ENCODE results near the gene VSTM4. TPM values are rescaled to one million over a fixed set of nuclear protein-coding genes. Genes with fewer than 3 reads are reported as not detected.

VSTM4 gene
- total RNA-seq, 1 donor, result 4.7 TPM

- TF ChIP-seq CTCF (IDR thresholded peaks at IDR 0.05; ENCODE audit: insufficient read depth, low read depth, low read length), result no peak
- no peak overlapping the region for H3K4me3 ChIP-seq (ENCODE audit: low read depth, low read length)
- DNase-seq (ENCODE audit: low read depth), result no peak
Observed at GRCh38 chr10:49070701-49071100, 44.6 kb downstream of the VSTM4 start.

GRCh38 chr10:49068672-49069217 is 46.6 kb downstream of the VSTM4 start:
- TF ChIP-seq CTCF (IDR thresholded peaks at IDR 0.05; ENCODE audit: insufficient read depth, low read depth, low read length), result no peak

GRCh38 chr10:49068209-49068608 is 47.1 kb downstream of the VSTM4 start:
- DNase-seq (ENCODE audit: low read depth), result no peak
- no peak overlapping the region for H3K4me3 ChIP-seq (ENCODE audit: low read depth, low read length)
- TF ChIP-seq CTCF (IDR thresholded peaks at IDR 0.05; ENCODE audit: insufficient read depth, low read depth, low read length), result no peak

More at GRCh38 chr10:49068672-49069217, 46.6 kb downstream of the VSTM4 start:
- H3K4me3 ChIP-seq (ENCODE audit: low read depth, low read length), result no peak overlapping the region
- DNase-seq (ENCODE audit: low read depth), result no peak

GRCh38 chr10:49066944-49067730 is 48.2 kb downstream of the VSTM4 start:
- H3K4me3 ChIP-seq (ENCODE audit: low read depth, low read length), result no peak overlapping the region
- TF ChIP-seq CTCF (IDR thresholded peaks at IDR 0.05; ENCODE audit: insufficient read depth, low read depth, low read length), result no peak
- DNase-seq (ENCODE audit: low read depth), result no peak

- no peak for TF ChIP-seq CTCF (IDR thresholded peaks at IDR 0.05; ENCODE audit: insufficient read depth, low read depth, low read length)
- no peak overlapping the region for H3K4me3 ChIP-seq (ENCODE audit: low read depth, low read length)
- DNase-seq (ENCODE audit: low read depth), result no peak
Observed at GRCh38 chr10:49062229-49062628, 53.1 kb downstream of the VSTM4 start.

- TF ChIP-seq CTCF (IDR thresholded peaks at IDR 0.05; ENCODE audit: insufficient read depth, low read depth, low read length), result no peak
- H3K4me3 ChIP-seq (ENCODE audit: low read depth, low read length), result no peak overlapping the region
- DNase-seq (ENCODE audit: low read depth), result no peak
Observed at GRCh38 chr10:49061667-49062066, 53.7 kb downstream of the VSTM4 start.

All from fibroblast of villous mesenchyme (primary cell).